Stromal cell of bone marrow (primary cell): ENCODE data around the gene SIDT1.
"Not testable (repeated sequence)": the region's sequence is repeated elsewhere in the genome, so short reads cannot be mapped to it uniquely, and the experiment has no call there.

ENCODE experiments used
- DNase-seq: peaks from one replicate; pipeline ENCODE4 v3.0.0-alpha.2; 2012; ENCODE audit warnings: low read depth

SIDT1 gene

GRCh38 chr3:113634782-113635474, 102.6 kb downstream of the SIDT1 start:
- no peak for DNase-seq

DNA sequence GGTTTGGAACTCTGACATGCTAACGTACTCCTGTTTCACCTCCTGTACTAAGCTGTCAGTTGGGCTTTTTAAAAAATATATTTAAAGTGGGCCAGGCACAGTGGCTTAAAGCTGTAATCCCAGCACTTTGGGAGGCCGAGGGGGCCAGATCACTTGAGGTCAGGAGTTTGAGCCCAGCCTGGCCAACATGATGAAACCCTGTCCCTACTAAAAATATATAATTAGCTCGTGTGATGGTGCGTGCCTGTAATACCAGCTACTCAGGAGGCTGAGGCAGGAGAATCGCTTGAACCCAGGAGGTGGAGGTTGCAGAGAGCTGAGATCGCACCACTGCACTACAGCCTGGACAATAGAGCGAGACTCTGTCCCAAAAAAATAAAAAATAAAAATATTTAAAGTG, 103.7 kb downstream of the SIDT1 start:
- DNase-seq, result not testable (repeated sequence)

- no peak for DNase-seq
These were observed 105.4 kb downstream of the SIDT1 start for GRCh38 chr3:113637756-113638155.

DNA sequence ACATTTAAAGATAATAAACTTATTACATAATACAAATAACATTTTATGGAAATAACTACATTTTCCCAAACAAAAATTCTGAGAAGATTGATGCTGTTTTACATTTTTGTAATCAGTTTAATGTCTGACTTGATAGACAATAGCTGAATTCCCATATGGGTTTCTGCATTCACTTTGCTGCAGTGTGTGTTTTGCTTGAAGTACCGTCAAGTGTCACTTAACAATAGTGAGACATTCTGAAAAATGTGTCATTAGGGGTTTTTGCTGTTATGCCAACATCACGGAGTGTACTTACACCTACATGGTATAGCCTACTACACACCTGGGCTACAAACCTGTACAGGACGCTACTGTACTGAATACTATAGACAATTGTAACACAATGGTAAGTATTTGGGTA, 106.6 kb downstream of the SIDT1 start:
- DNase-seq, result no peak

GRCh38 chr3:113643583-113643982, 111.2 kb downstream of the SIDT1 start:
- no peak for DNase-seq

DNA sequence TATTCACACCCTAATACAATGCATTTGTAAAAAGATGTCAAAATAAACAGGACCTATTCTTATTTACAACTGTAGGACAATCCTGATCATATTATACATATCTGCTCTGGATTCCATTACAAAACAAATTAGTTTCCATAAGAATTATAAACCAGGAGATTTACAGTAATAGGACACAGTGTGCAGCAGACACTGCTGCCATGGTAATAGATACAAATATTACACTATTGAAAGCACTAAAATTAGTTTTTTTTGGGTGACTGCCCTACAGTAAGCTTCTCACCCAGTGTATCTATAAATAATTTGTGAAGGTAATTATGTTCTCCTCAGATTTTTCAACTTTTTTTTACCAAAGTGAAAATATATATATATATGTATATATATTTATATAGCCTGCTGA, 116.2 kb downstream of the SIDT1 start:
- no peak for DNase-seq

- no peak for DNase-seq
These were observed 117.0 kb downstream of the SIDT1 start for GRCh38 chr3:113649174-113649845.

DNA sequence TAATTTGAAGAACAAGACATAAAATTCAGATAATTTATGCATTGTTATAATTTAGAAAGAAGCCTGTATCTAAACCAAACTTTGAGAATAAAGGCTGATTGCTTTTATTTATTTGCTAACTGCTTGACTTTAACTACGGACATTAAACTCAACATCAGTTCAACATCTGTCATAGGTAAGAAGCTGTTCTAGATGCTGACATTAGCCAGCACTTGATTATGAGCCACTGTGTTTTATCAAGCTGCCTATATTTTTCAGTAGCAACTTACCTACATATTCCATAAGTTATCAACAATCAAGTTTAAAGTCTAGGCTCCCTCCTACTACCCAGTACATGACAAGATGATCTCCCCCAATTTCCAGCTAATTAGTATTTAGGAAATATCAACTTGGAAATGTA, 122.0 kb downstream of the SIDT1 start:
- DNase-seq, result no peak

- DNase-seq, result no peak
These were observed 122.5 kb downstream of the SIDT1 start for GRCh38 chr3:113654851-113655250.

DNA sequence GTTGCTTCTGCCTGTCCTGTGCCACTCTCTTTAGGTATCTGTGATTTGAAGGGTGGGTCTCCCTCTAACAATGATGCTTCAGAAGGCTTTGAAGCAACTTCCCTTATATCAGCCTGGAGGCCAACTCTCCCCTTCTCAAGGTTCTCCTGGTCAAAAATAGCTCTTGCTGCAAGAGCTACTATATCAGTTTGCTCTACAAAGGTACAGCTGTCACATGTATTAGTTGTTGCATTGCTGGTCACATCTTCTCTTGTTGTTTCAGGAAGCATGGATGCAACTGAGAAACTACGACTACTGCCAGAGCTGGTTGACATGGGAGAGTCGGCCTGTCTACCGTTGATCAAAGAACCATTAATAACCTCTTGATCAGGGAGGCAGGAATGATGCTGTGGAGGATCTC, 125.8 kb downstream of the SIDT1 start:
- DNase-seq, result no peak

DNA sequence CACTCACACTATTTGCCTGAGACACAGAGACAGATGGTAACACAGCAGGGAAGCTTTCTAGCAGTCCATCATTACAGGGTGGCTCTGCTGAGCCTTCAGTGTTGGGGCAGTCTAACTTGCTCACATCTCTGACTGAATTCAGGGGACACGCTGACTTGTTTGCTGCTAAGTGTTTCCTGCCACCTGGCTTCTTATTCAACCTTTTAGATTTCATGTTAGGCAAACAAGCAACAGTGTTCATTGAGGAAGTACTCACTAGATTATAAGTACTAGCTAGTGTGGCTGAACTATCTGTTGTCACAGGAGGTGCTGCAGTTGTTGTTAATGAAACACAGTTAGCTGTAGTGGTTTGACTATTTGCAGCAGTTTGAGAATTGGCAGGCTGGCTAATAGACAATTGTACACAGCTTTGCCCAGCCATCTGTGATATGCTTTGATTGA, 126.8 kb downstream of the SIDT1 start:
- DNase-seq, result no peak

GRCh38 chr3:113659996-113660395, 127.6 kb downstream of the SIDT1 start:
- DNase-seq, result no peak

GRCh38 chr3:113660458-113660857, 128.1 kb downstream of the SIDT1 start:
- no peak for DNase-seq

- no peak for DNase-seq
These were observed 128.5 kb downstream of the SIDT1 start for GRCh38 chr3:113660896-113661295.

DNA sequence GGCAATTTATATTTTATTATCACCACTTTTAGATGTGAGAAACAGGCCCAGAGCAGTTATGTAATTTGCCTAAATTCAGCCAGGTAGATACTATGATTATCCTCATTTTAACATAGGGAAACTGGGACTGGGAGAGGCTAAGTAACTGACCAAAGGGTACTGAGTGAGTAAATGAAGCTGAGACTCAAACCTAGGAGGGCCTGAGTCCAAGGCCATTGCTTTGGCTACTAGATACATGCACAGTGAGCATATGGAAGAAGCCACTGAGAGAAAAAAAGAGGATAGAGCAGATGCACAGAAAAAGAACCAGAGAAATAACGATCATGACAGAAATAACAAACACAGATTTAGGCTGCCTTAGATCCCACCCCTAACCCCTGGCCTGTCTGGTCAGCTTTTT, 130.5 kb downstream of the SIDT1 start:
- no peak for DNase-seq

- DNase-seq, result no peak
These were observed 131.0 kb downstream of the SIDT1 start for GRCh38 chr3:113663324-113663750.

- no peak for DNase-seq
These were observed 131.4 kb downstream of the SIDT1 start for GRCh38 chr3:113663761-113664160.

DNA sequence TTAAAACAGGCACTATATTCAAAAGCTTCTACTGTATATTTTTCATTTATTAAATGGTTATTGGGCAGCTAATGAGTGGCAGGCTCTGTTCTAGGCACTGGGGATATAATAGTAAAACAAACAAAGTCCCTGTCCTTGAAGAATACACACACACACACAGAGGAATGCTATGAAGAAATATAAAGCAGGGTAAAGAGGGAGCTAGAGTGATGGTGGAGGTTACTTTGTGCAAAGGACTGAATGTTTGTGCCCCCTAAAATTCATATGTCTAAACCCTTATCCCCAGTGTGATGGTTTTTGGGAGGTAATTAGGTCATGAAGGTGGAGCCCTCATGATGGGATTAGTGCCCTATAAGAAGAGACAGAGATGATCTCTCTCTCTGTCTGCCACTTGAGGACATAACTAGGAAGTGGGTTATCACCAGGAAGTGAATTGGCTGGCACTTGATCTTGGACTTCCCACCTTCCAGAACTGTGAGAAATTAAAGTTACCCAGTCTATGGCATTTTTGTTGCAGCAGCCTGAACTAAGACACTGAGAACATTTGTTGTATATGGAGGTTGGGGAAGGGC, 132.3 kb downstream of the SIDT1 start:
- DNase-seq, result no peak

- DNase-seq, result peak; percentile 17
These were observed 135.7 kb downstream of the SIDT1 start for GRCh38 chr3:113668015-113668414.

- no peak for DNase-seq
These were observed 141.2 kb downstream of the SIDT1 start for GRCh38 chr3:113673593-113673992.

- DNase-seq, result no peak
These were observed 143.9 kb downstream of the SIDT1 start for GRCh38 chr3:113676261-113676660.

GRCh38 chr3:113677737-113678136, 145.4 kb downstream of the SIDT1 start:
- no peak for DNase-seq

DNA sequence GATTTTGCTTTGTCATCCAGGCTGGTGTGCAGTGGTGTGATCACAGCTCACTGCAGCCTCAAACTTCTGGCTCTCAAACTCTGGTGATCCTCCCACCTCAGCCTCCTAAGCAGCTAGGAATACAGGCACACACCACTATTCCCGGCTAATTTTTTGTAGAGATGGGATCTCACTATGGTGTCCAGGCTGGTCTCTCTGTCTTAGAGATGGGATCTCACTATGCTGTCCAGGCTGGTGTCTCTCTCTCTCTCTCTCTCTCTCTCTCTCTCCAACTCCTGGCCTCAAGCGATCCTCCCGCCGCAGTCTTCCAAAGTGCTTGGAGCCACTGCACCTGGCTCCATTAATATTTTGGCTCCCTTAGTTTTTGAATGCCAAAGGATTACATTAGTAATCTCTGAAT, 146.4 kb downstream of the SIDT1 start:
- no peak for DNase-seq
